ENCODE measurements around the gene PLCL1.

PLCL1 gene

DNA sequence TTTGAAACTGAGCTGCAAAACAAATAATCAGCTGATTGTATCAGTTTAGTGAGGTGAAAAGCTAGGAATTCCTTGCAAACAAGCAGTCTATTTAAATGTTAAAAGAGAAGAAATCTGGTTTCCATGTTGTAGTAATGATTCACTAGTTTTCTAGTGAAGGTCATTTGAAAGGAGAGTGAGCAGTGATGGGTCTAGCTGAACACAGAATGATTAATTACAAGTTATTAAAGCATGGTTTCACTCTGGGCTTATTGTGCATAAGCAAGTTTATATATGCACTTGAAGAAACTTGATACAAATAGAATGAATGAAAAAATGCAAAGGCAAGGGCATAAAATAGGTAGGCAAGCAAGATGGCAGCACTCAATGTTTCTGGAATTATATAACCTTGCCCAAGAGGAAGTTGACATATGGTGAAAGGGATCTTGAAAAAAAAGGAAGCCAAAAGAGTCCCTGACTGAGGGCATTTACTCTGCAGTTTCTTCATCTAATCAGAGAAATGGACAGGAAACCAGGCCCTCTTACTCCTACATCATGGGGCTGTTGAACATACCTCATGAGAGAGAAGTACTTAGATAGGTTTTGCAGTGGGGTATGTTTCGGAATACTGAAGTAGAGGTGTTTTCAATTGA, 53.2 kb downstream of the PLCL1 start:
- no peak for DNase-seq (ENCODE audit: low spot score)

DNA sequence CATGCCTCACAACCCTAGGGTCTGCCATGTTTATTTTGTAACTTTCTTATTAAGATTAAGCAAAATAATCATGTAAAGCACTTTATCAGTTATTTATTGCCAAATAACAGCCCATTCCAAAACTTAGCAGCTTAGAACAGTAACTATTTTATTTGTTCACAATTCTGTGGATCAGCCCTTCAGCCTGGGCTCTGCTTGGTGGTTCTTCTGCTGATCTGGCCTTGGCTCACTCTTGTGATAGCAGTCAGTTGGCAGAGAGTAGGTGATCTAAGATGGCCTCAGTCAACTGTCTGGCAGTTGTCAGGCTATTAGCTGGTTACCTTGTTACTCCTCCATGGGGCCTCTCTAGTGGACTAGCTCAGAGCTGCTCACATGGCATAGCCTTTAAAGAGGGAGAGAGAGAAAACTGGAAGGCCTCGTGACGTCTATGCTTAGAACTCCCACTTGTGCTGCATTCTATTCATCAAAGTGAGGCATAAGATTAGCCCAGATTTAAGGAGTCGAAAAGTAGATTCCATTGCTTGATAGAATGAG, 54.3 kb downstream of the PLCL1 start:
- DNase-seq (ENCODE audit: low spot score): no peak

DNA sequence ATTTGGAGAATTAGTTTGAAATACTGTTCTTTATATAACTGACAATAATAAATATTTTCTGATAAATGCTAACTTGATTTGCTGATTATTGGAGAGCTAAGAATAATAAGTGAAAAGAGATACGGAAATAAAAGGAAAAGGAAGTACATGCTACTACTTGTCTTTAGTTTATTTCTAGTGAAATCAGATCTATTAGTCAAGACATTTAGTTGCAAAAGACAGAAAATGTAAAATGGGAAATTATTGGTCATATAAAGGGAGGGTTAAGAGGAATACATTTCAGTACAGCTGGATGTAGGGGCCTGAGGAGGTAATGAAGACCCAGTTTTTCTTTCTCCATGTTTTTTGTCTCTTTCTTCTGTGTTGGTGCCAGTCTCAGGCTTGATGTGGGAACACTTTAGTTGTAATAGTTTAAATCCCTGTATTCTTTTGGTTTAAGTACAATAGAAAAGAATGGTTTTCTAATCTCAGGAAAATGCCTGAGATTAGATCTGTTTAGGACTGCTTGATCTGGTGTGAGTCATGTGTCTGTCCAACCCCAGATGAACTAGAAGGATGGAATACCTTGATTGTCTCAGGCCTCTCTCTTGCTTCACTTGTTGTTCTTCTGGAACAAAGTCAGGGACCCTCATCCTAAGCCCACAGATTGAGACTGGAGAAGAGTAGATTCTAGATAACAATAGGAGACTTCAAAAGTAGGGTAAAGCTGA, 58.0 kb downstream of the PLCL1 start:
- DNase-seq (ENCODE audit: low spot score): no peak

DNA sequence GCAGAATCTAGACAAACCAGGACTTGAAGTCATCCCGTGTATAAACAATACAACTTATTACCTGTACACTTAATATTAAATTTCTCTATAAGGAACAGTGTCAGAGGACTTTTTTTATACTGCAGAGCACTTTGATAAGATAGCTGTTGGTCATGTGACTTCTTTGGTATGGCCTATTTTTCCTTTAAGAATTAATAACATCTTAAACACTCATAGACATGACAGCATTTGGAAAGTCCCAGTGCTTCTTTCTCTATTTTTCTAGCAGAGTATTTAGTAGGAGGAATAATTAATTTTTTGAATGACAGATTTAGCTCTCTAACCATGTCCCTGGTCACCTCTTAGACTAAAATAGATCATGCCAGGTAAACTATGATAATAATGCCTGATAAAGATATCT, 59.4 kb downstream of the PLCL1 start:
- DNase-seq (ENCODE audit: low spot score): no peak

DNA sequence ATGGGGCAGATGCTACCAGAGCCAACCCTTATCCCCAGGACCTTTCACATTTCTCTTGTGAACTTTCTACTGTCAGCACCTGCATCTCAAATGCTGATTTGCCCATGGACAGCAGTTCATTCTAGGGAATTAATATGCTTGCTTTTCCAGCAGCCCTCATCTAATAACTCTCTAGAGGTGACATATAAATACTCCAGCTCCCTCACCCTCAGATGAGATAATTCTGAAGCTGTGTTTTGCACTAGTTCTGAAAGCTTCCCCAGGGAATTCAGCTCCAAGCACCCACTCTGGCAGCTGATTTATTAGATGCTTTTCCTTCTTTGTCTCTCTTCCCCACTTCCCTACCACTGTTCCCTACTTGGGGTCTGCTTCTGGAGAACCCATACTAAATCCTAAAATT, 62.1 kb downstream of the PLCL1 start:
- DNase-seq (ENCODE audit: low spot score): no peak

DNA sequence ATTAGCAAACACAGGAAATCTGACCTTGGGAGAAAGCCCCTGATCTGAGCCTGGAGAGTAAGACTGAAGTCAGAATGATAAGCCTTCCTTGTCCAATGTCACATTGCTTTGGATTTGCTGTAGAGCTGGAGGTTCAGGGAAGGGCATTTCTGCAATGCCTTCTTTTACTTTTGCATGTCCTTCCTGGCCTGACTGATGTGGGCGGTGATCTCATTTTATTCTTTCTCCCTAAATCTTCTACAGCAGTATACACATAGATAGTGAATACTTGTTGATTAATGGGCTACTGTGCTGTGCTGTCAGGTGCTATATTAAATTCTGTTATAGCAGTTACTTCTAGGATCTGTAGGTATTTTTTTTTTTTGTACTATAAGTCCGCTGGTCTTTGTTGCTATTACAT, 62.6 kb downstream of the PLCL1 start:
- DNase-seq (ENCODE audit: low spot score): no peak

DNA sequence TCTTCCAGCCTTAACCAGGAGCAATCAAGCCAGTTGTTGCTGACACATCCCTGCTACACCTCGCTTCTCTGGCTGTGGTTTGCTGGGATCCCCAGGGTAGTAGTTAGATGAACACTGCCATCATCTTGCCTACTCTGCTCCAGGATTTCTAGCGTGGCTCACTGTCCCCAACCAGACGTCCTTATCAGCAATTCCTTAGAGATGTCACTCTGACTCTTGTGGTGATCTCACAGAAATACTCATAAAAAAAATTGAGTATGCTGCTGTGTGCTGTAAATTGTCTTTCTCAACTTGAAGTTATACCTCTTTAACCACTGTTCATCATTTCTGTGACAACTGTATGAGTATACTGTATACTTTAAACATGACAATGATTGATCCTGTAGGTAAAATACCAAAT, 63.2 kb downstream of the PLCL1 start:
- DNase-seq (ENCODE audit: low spot score): no peak

DNA sequence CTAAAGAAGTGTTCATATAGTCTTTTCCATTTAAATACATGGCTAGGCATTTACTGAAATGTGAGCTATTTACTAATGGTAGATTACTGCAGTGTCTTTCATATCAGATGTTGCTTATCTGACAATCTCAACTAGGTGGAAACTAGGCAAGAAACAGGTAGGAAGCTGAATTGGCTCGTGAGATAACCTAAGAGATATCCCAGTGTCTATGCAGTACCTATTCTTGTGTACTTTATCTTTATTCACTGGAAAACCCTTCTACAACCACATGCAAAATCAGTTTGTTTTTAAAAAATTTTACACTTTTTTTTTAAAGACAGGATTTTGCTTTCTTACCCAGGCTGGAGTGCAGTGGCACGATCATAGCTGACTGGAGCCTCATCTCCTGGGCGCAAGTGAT, 63.8 kb downstream of the PLCL1 start:
- no peak for DNase-seq (ENCODE audit: low spot score)

DNA sequence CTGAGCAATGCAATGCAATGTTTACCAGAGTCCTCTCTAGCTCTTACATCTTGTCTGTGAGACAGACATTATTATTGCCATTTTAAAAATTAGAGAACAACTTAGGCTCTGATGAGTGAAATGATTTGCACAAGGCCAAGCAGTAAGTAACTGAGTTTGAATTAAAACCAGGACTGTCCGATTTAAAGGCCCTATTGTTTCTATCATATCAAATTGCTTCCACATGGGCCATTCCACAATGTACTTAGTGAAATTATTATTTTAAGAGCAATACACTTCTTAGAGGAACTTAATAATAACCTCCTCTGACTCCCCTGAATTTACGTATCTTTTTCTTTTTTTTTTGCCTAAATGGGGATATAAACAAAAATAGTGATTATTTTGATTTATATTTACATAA, 64.6 kb downstream of the PLCL1 start:
- DNase-seq (ENCODE audit: low spot score): no peak

DNA sequence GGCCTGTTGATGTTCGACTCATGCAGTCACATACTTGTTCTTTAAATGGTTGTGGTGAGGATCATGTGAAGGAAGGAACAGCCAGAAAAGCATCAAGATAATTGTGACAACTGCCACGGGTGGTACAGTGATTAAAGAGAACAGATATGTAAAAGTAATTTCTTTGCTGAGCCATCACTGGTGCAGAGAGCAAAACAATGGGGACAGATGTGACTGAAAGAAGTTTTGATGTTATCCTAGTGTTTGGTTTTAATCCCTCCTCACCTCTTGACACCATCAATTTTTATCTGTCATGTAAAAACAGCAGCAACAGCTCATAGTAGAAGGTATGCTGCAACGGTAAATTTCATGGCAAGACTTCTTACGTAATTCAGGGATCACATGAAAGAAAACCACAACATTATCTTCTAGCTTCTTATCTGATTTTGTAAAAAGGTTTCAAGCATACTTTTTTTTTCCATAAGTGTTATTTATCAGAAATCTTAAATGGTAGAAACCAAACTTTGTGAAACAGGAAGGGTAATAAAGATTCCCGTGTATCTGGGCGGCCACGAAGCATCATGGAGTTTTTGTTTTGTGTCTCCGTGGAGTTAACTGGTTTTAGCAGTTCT, 65.2 kb downstream of the PLCL1 start:
- DNase-seq (ENCODE audit: low spot score): no peak

DNA sequence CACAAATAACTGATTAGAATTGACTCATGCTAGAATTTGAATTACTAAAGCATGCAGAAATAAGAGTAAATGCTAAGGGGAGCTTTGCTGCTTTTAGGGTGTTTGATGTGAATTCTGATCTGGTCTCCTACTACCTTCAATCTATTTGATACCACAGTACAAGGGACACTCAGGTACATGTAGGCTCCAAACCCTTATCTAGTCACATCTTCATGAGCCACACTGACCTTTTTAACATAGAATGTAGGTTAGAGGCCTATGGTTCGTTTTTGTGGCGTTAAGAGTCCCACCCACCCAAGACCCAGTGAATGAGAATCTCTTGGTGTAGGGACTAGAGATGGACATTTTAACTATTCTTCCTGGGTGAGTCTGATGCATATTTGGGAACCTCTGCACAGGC, 65.7 kb downstream of the PLCL1 start:
- no peak for DNase-seq (ENCODE audit: low spot score)

DNA sequence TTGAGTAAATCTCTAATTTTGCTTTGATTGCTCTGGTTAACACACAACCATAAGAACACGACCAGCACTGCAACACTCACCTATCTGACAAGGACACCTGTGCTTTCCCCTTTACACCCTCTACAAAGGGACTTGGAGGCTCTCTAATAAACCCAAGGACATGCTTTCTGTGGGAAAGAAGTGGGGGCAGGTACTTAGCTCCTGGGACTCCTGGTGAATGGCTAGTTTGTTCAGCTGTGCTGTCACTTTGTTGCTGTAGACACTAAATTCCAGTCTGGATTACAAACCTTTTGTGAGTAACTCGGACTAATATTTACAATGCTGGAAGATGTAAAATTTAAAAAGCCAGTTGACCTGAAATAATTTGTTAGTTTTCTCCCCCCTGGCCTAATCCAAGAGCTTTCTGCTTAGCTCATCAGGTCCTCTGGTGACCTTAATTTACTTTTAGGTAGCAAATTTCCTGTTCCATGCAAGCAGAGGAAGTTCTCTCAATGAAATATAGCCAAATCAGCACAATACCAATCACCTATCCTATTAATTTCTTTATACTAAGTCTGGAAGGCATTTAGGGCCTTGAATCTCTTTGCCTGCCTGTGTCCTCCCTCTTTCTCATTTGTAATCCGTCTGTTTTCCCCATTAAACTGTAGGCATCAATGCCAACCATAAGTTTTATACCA, 67.5 kb downstream of the PLCL1 start:
- no peak for DNase-seq (ENCODE audit: low spot score)

DNA sequence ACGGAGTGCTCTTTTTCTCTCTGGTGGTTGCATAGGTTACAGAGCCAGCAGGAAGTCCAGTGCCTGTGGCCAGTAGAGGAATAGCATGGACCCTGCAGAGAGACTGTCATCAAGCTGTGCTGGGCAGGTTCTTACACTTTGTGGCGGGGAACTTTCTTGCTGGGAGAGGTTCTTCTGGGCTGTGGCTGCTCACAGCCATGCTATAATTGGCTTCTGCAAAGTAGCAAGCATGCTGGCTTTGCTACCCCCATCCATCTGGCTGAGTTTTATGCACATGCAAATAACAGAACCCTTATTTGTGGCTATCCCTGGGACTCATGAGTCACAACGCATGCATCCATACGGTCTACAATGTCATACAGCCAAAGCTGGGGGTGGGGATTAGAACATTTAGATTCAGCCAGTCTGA, 68.9 kb downstream of the PLCL1 start:
- peak; percentile 38 for DNase-seq (ENCODE audit: low spot score)

DNA sequence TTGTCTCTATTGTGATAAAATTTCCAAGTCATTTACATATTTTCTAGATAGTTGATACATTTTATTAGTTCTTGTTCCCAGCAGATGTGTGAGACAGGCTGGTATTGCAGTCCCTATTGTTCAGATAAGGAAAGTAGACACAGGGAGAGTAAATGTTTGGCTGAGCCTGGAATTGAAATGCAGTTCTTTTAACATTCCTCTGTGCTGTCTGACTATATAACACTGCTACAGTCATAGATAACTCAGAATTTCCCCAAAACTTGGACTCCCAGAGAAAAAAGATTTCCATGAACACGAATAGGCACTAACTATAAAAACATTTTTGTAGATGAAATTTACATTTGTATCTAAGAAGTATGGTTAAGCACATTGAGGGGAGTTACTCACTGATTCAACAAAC, 71.4 kb downstream of the PLCL1 start:
- no peak for DNase-seq (ENCODE audit: low spot score)

DNA sequence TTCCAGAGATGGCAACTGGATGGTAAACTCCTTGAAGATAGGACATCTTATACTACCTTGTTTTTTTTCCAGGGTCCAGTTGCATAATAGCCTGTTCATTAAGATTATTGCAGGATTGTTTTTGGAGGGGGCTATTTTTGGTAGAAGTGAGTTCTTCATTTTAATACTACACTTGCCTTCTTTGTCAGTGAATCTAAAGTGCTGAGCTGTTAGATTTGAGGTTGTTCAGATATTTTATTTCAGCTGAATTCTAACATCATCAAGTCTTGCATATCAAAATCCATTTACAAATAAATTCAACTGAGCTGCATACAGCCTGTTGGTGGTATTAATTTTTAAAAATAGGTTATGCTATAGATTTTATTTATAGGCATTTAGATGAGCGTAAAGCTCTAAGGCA, 72.1 kb downstream of the PLCL1 start:
- no peak for DNase-seq (ENCODE audit: low spot score)

DNA sequence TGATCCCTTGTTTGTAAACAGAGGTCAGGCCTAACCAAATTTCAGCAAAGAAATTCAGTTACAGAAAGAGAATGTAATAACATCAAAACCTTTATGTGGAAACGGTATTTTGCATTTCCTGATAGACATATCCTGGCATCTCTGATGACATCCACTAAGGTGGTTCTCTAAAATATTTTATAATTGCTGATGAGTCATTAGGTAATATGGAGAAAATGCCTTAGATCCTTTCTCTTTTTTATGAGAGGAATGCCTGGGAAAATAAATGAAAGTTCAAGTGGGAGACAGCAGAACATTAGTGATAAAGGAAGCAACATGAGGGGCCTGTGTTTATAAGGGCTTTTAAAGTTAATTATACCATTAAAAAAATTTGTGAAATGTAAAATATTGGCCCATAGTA, 72.6 kb downstream of the PLCL1 start:
- DNase-seq (ENCODE audit: low spot score): no peak

DNA sequence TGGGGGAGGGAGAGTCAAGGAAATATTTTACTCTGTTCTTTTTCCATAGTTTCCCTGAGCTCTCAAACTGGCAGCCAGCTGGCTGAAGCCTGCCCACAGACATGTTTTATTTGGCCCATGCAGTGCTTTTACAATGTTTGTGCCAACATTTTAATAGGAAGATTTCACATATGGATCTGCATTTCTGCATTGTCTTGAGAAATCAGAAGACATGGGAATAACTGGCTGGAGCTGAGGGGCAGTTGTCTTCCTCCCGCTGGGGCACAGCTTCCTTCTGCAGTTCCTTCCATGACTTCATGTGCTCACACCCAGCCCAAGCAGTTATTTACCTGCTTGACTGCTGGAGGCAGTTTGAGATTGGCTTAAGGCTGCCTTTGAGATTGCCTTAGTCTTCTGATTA, 74.4 kb downstream of the PLCL1 start:
- no peak for DNase-seq (ENCODE audit: low spot score)

DNA sequence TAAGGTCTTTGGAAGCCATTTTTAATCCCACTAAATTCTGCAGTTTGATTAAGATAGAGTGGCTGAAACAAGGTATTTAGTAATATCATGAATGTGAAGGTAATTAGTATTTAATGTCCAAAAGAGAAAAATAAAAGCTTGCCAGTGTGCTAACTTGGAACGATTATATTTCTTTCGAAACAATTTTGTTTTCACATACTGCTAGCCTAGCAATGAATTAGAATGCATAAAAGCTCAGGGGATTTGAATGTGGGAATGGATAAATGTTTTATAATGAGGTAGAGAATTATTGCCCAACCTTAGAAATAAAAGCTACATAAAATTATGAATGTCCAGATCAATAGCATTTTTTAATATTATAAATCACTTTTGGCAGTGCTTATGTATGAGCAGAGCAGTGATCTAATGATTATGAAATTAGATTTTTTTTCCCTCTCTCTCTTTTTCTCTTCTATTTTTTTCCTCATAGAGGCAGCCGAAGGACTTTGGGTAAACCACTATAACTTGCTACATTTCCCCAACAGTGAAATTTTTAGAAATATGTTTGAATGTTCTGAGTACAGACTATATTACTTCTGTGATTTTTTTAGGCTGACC, 75.5 kb downstream of the PLCL1 start:
- no peak for DNase-seq (ENCODE audit: low spot score)

DNA sequence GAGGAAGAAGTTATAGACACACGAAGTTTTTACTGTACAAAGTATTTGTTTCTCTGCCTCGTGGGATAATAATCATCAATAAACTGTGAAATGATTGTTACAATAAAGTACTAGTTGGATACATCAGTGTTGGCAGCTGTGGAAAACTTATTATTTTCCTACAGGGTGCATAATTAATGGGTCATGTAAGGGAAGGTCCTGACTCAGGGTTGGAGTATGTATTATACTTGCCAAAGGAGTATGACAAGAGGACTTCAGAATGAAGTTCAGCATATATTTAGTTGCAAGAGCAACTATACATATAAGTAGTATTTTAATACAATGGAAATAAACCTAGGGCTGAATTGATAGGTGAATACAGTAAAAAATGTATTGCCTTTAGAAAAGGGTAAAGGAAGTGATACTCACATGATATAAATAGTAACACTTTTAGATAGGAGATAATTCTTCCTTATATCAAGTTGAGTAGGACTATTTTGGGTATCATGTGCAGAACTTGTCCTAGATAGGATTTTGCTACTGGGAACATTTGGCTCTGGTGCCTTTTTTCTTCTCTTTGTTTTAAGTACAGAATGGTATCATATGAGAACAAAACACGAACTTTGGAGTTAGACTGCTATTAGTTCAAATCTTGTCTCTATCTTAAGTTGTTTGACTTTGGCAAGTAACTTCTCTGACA, 79.1 kb downstream of the PLCL1 start:
- peak; percentile 29 for DNase-seq (ENCODE audit: low spot score)

DNA sequence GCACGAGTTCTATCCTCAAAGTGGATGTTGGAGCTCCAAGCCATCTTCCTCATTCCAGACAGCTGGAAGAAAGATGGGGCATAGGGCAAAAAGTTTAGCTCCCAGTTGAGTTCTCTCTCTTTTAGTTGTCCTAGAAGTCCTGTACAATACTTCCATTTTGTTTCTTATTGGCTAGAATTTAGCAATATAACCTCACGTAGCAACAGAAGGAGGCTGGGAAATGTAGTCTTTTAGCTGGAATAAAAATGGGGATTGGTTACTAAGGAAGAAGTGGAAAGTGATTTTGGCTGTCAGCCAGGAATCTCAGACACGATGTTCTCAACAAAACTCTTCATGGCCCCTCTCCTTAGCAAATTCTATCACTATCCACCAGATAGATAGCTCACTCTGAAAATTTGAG, 79.9 kb downstream of the PLCL1 start:
- DNase-seq (ENCODE audit: low spot score): no peak

DNA sequence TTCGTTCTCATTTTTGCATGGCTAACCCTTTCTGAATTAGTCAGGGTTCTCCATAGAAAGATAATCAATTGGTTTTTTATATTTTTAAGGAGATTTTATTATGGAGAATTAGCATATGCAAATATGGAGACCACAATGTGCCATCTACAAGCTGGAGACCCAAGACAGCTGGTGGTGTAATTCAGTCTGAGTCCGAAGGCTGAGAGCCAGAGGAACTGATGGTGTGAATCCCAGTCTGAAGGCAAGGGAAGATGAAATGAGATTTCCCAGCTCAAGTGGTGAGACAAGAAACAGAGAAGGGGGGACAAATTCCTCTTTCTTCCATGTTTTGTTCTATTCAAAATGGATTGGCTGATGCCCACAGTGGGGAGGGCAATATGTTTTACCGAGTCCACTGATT, 80.7 kb downstream of the PLCL1 start:
- no peak for DNase-seq (ENCODE audit: low spot score)

DNA sequence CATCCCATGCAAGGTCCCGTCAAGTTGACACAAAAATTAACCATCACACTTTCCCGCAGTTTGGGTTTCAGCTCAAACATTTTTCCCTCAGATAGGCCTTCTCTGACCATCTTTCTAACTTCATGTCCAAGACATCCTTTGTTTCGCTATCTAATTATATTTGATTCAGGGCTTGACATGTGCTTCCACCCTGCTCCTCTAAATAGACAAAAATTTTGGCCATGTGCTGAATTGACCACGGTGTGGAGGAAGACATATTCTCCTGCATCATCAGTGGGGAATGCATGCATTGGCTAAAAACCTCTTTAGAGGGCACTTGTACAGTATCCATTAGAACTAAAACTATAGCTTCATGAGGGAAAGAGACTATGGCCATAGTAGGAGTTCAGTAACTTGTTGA, 81.2 kb downstream of the PLCL1 start:
- no peak for DNase-seq (ENCODE audit: low spot score)

Measured in AG20443 (cell line).